Nephron (organoid): ENCODE data around the gene F5.
A peak's percentile ranks its signal among the peaks of the same experiment; 100 is the strongest.

Experiments used
- H3K27ac Mint-ChIP-seq, 3 experiments: 2 replicates each; pipeline ENCODE4 v1.8.0; 2020; ENCODE audit warnings: mixed read lengths in 3 of 3, mild to moderate bottlenecking in 2 of 3, moderate library complexity in 1 of 3
- H3K27me3 Mint-ChIP-seq: 2 replicates; pipeline ENCODE4 v1.8.0; 2021; ENCODE audit warnings: low read depth, mild to moderate bottlenecking, moderate library complexity, mixed read lengths
- H3K36me3 Mint-ChIP-seq: 2 replicates; pipeline ENCODE4 v1.8.0; 2020; ENCODE audit warnings: low read depth, mixed read lengths
- H3K4me1 Mint-ChIP-seq: 2 replicates; pipeline ENCODE4 v1.8.0; 2020; ENCODE audit warnings: mixed read lengths
- H3K4me3 Mint-ChIP-seq, 3 experiments: 2 replicates each; pipeline ENCODE4 v1.8.0; 2020; ENCODE audit warnings: mild to moderate bottlenecking in 3 of 3, mixed read lengths in 3 of 3, moderate library complexity in 2 of 3
- H3K9me3 Mint-ChIP-seq: 2 replicates; pipeline ENCODE4 v1.8.0; 2020; ENCODE audit warnings: mixed read lengths
- TF ChIP-seq, protein P1 (sequence below), 3 experiments: fragments of 200-600 bp; sonication (generic); IDR thresholded peaks; one replicate each; pipeline ENCODE4 v1.5.0; 2021; ENCODE audit warnings: antibody characterized with exemption in 3 of 3; ENCODE audit not compliant: unreplicated experiment in 3 of 3

F5 gene

DNA sequence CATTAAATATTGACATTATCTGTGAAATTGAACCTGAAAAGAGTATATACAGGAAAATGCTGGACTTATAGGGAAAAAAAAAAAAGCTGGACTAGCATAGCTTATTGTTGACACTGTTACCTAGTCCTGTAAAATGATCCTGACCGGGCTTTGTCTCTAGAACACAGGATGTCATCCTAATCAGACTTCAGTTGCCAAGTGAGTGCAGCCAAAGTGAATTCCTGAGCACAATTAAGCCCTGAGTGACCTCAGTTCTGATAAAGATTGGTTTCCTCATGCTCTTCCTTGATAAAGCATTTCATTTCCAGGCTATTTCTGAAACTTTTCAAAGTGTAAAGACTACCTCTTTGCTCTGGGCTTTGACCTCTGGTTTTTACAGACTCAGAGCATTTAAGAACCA lies 23.8 kb upstream of the F5 start:
- Mint-ChIP-seq H3K9me3 (no peaks in the 10 kb centered on the region), H3K4me1 (no peaks in the 10 kb centered on the region), H3K36me3 (no peaks in the 10 kb centered on the region), H3K27ac (no peak overlapping the region), H3K27me3 (peaks cover 8% of the 10 kb centered on the region), H3K4me3 (no peak overlapping the region)
- TF ChIP-seq, protein P1, sequence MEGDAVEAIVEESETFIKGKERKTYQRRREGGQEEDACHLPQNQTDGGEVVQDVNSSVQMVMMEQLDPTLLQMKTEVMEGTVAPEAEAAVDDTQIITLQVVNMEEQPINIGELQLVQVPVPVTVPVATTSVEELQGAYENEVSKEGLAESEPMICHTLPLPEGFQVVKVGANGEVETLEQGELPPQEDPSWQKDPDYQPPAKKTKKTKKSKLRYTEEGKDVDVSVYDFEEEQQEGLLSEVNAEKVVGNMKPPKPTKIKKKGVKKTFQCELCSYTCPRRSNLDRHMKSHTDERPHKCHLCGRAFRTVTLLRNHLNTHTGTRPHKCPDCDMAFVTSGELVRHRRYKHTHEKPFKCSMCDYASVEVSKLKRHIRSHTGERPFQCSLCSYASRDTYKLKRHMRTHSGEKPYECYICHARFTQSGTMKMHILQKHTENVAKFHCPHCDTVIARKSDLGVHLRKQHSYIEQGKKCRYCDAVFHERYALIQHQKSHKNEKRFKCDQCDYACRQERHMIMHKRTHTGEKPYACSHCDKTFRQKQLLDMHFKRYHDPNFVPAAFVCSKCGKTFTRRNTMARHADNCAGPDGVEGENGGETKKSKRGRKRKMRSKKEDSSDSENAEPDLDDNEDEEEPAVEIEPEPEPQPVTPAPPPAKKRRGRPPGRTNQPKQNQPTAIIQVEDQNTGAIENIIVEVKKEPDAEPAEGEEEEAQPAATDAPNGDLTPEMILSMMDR (IDR thresholded peaks at IDR 0.05; ENCODE audit: unreplicated experiment in 3 of 3) = no peak

- TF ChIP-seq, protein P1 (IDR thresholded peaks at IDR 0.05; ENCODE audit: unreplicated experiment in 3 of 3) = no peak
- H3K4me3 Mint-ChIP-seq = no peak overlapping the region
- no peaks in the 10 kb centered on the region for H3K9me3 Mint-ChIP-seq
- H3K4me1 Mint-ChIP-seq = no peaks in the 10 kb centered on the region
- H3K27me3 Mint-ChIP-seq = peaks cover 13% of the 10 kb centered on the region
- no peak overlapping the region for H3K27ac Mint-ChIP-seq
- no peaks in the 10 kb centered on the region for H3K36me3 Mint-ChIP-seq
Observed at GRCh38 chr1:169608226-169608625, 21.9 kb upstream of the F5 start.

- no peaks in the 10 kb centered on the region for H3K36me3 Mint-ChIP-seq
- TF ChIP-seq, protein P1 (IDR thresholded peaks at IDR 0.05; ENCODE audit: unreplicated experiment in 3 of 3) = no peak
- H3K4me1 Mint-ChIP-seq = no peaks in the 10 kb centered on the region
- no peak overlapping the region for H3K27ac Mint-ChIP-seq
- H3K4me3 Mint-ChIP-seq = no peak overlapping the region
- no peaks in the 10 kb centered on the region for H3K9me3 Mint-ChIP-seq
- H3K27me3 Mint-ChIP-seq = peaks cover 15% of the 10 kb centered on the region
Observed at GRCh38 chr1:169604781-169605560, 18.7 kb upstream of the F5 start.

DNA sequence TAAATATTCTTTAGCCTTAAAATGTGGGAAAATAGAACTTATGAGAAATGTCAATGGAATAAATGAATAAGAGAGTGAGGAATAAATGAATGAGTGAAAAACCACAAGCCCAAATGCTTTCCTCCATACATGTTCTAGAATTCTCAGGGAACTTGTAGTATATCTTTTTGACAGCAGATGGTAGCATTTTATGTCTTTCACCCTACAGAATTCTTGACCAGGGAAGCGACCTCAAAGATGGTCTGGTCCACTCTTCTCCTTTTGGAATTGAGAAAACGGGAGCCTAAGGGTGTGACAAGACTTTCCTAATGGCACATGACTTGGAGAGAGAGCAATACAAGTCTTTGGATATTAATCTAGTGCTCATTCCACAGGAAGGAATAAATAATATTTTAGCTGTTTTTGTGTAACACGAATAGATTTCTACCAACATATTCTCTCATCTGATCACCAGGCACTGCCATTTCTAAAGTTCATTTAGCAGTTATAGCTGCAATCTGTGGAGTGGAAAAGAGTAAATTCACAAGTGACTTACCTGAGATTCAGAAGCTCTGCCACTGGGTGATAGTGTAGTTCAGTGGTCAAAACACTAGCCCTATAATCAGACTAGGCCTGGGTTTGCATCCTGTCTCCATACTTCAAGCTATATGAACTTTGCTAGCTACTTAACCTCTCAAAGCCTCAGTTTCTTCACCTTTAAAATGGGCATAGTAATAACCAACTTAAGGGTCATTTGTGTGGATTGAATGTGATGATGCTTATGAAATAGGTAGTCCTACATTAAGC lies 15.0 kb upstream of the F5 start:
- Mint-ChIP-seq H3K27me3 (peaks cover 12% of the 10 kb centered on the region), H3K4me1 (no peaks in the 10 kb centered on the region), H3K36me3 (no peaks in the 10 kb centered on the region), H3K9me3 (no peaks in the 10 kb centered on the region), H3K27ac (no peak overlapping the region), H3K4me3 (no peak overlapping the region)
- TF ChIP-seq, protein P1 (IDR thresholded peaks at IDR 0.05; ENCODE audit: unreplicated experiment in 3 of 3) = peak; percentile 21 to 37 (median 36)

- Mint-ChIP-seq H3K4me3 (no peak overlapping the region), H3K9me3 (no peaks in the 10 kb centered on the region), H3K27me3 (peaks cover 16% of the 10 kb centered on the region), H3K27ac (no peak overlapping the region), H3K4me1 (no peaks in the 10 kb centered on the region), H3K36me3 (no peaks in the 10 kb centered on the region)
- TF ChIP-seq, protein P1 (IDR thresholded peaks at IDR 0.05; ENCODE audit: unreplicated experiment in 3 of 3) = no peak
Observed at GRCh38 chr1:169595764-169596711, 9.8 kb upstream of the F5 start.
